GM12878 (cell line): ENCODE results near the gene GUCY1A2.

Source experiments
- CBX3 ChIP-seq: fragments of 200-600 bp; sonication (generic); IDR thresholded peaks from 2 replicates; pipeline ENCODE4 v1.6.1; 2016; ENCODE audit warnings: low read depth, borderline replicate concordance
- CEBPB ChIP-seq, 2 experiments: fragments of 150-350 bp in 1 of 2; IDR thresholded peaks; 2 replicates each; pipeline ENCODE4 v1.6.1; 2012 to 2014; ENCODE audit warnings: low read depth in 2 of 2, low read length in 2 of 2, borderline replicate concordance in 1 of 2, inconsistent platforms in 1 of 2
- EZH2 ChIP-seq: IDR thresholded peaks from 2 replicates; pipeline ENCODE4 v1.6.1; 2012; ENCODE audit warnings: low read depth, mild to moderate bottlenecking, control low read depth, inconsistent platforms, low read length, borderline replicate concordance; ENCODE audit not compliant: control insufficient read depth
- MYC ChIP-seq: IDR thresholded peaks from 2 replicates; pipeline ENCODE4 v1.6.1; 2011; ENCODE audit warnings: mild to moderate bottlenecking, low read length, moderate library complexity, inconsistent platforms; ENCODE audit not compliant: insufficient read depth, insufficient replicate concordance, insufficient read length, severe bottlenecking
- NR2C1 ChIP-seq: fragments of 450-650 bp; IDR thresholded peaks from 2 replicates; pipeline ENCODE4 v1.6.1; 2017; ENCODE audit warnings: antibody characterized with exemption, mild to moderate bottlenecking, moderate library complexity
- PKNOX1 ChIP-seq: fragments of 450-650 bp; IDR thresholded peaks from 2 replicates; pipeline ENCODE4 v1.6.1; 2016; ENCODE audit warnings: mild to moderate bottlenecking
- POLR2A ChIP-seq: IDR thresholded peaks from 2 replicates; pipeline ENCODE4 v1.6.1; 2011; ENCODE audit warnings: low read depth, mild to moderate bottlenecking, low read length
- SIN3A ChIP-seq: IDR thresholded peaks from 2 replicates; pipeline ENCODE4 v1.6.1; 2012; ENCODE audit warnings: low read depth, low read length, improper control_type of control experiment
- SP1 ChIP-seq: IDR thresholded peaks from one replicate; pipeline ENCODE4 v1.6.1; 2011; ENCODE audit warnings: low read depth, low read length
- TAF1 ChIP-seq: IDR thresholded peaks from 2 replicates; pipeline ENCODE4 v1.6.1; 2011; ENCODE audit warnings: mild to moderate bottlenecking, low read depth, low read length, borderline replicate concordance
- USF1 ChIP-seq: IDR thresholded peaks from 2 replicates; pipeline ENCODE4 v1.6.1; 2011; ENCODE audit warnings: borderline replicate concordance, low read depth, mild to moderate bottlenecking, moderate library complexity, mixed read lengths, low read length; ENCODE audit not compliant: insufficient read depth; ENCODE audit errors: extremely low read length
- ZNF687 ChIP-seq: fragments of 450-650 bp; IDR thresholded peaks from 2 replicates; pipeline ENCODE4 v1.6.1; 2017; ENCODE audit warnings: mild to moderate bottlenecking, moderate library complexity
- TF ChIP-seq, protein P1 (sequence below), 3 experiments: IDR thresholded peaks in 2 of 3; conservative IDR thresholded peaks in 1 of 3; 2 replicates each; pipeline ENCODE4 v1.5.1; 2011; ENCODE audit warnings: low read depth in 3 of 3, low read length in 3 of 3, mild to moderate bottlenecking in 3 of 3, control low read depth in 2 of 3, moderate library complexity in 2 of 3, inconsistent platforms in 1 of 3, mixed read lengths in 1 of 3; ENCODE audit not compliant: control insufficient read depth in 2 of 3, insufficient read depth in 1 of 3; ENCODE audit errors: extremely low read depth in 1 of 3

DNA sequence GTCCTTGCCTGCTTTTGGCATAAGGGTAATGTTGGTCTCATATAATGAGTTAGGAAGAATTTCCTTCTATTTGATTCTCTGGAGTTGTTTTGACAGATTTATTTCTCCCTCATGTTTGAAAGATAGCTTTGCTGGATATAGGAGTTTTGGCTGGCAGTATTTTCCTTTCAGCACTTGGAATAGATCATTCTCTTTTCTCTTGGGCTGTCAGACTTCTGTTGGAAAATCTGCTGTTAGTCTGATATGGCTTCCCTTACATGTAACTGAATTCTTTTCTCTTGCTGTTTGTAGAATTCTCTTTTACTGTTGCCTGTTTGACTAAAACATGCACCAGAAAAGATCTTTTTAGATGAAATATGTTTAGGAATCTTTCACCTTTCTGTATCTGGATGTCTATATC, 165.5 kb downstream of the GUCY1A2 start:
- TF ChIP-seq USF1 (no peak), MYC (no peak), POLR2A (no peak), PKNOX1 (no peak), NR2C1 (no peak), CEBPB (IDR thresholded peaks at IDR 0.05; ENCODE audit: borderline replicate concordance in 1 of 2, low read depth in 2 of 2, low read length in 2 of 2) (no peak), CBX3 (no peak), ZNF687 (no peak), EZH2 (no peak), TAF1 (no peak), SP1 (no peak), SIN3A (no peak)
- TF ChIP-seq, protein P1, sequence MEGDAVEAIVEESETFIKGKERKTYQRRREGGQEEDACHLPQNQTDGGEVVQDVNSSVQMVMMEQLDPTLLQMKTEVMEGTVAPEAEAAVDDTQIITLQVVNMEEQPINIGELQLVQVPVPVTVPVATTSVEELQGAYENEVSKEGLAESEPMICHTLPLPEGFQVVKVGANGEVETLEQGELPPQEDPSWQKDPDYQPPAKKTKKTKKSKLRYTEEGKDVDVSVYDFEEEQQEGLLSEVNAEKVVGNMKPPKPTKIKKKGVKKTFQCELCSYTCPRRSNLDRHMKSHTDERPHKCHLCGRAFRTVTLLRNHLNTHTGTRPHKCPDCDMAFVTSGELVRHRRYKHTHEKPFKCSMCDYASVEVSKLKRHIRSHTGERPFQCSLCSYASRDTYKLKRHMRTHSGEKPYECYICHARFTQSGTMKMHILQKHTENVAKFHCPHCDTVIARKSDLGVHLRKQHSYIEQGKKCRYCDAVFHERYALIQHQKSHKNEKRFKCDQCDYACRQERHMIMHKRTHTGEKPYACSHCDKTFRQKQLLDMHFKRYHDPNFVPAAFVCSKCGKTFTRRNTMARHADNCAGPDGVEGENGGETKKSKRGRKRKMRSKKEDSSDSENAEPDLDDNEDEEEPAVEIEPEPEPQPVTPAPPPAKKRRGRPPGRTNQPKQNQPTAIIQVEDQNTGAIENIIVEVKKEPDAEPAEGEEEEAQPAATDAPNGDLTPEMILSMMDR (IDR thresholded peaks at IDR 0.05 in 2 of 3, conservative IDR thresholded peaks at IDR 0.05 in 1 of 3; ENCODE audit: control insufficient read depth in 2 of 3, extremely low read depth in 1 of 3, insufficient read depth in 1 of 3, low read depth in 3 of 3, low read length in 3 of 3) = no peak
